Skeletal muscle tissue (tissue), 4 donors: ENCODE data around the gene HOXA9. TPM values are rescaled to one million over a fixed set of nuclear protein-coding genes. Genes with fewer than 3 reads are reported as not detected.

ENCODE experiments used
- H3K27ac ChIP-seq: one replicate; pipeline ENCODE4 v1.7.0; 2013; ENCODE audit warnings: mild to moderate bottlenecking, low read depth, low read length, inconsistent platforms
- H3K27me3 ChIP-seq, 3 donors: one replicate each; pipeline ENCODE4 v1.7.0; 2013; ENCODE audit warnings: low read length in 3 of 3; ENCODE audit not compliant: control insufficient read depth in 3 of 3, insufficient read depth in 3 of 3
- H3K36me3 ChIP-seq, 3 donors: one replicate each; pipeline ENCODE4 v1.7.0; 2013; ENCODE audit warnings: low read length in 3 of 3; ENCODE audit not compliant: control insufficient read depth in 3 of 3, insufficient read depth in 3 of 3
- H3K4me1 ChIP-seq, 3 donors: one replicate each; pipeline ENCODE4 v1.7.0; 2013; ENCODE audit warnings: low read length in 3 of 3, mild to moderate bottlenecking in 3 of 3; ENCODE audit not compliant: control insufficient read depth in 3 of 3, insufficient read depth in 3 of 3
- H3K4me3 ChIP-seq, 3 donors: one replicate each; pipeline ENCODE4 v1.7.0; 2013; ENCODE audit warnings: low read length in 3 of 3
- H3K9ac ChIP-seq, 3 donors: one replicate each; pipeline ENCODE4 v1.7.0; 2013; ENCODE audit warnings: low read length in 3 of 3, mild to moderate bottlenecking in 3 of 3, moderate library complexity in 2 of 3, low read depth in 1 of 3
- H3K9me3 ChIP-seq, 3 donors: one replicate each; pipeline ENCODE4 v1.7.0; 2013; ENCODE audit warnings: low read length in 3 of 3; ENCODE audit not compliant: control insufficient read depth in 3 of 3
- total RNA-seq: library from RNA; depleted of rRNA; stranded (reverse); fragments of >200 nt; gene quantifications from one replicate; pipeline ENCODE4 v1.2.3, GENCODE V29; 2014
- donor health status: Osteomylitis.

The HOXA9 gene
- total RNA-seq, 1 donor from 2014 or later = 7.8 TPM

- H3K27me3 ChIP-seq = peaks cover 33 to 60% (median 43%) of the 10 kb centered on the region in 3 donors
- H3K36me3 ChIP-seq = no peaks in the 10 kb centered on the region
- peak overlapping the region in 2 of 3 donors; percentile 45 to 64 for H3K4me3 ChIP-seq
- peak overlapping the region in 2 of 3 donors; percentile 56 to 87 for H3K9ac ChIP-seq
- H3K9me3 ChIP-seq = no peaks in the 10 kb centered on the region
- H3K27ac ChIP-seq = peak overlapping the region; percentile 36
- H3K4me1 ChIP-seq = peaks cover 17 to 58% (median 42%) of the 10 kb centered on the region in 3 donors
Measured at GRCh38 chr7:27187475-27188385, 22.4 kb upstream of the HOXA9 start.

- H3K27ac ChIP-seq = peak overlapping the region; percentile 74
- peaks cover 17 to 61% (median 42%) of the 10 kb centered on the region in 3 donors for H3K4me1 ChIP-seq
- peaks cover 31 to 59% (median 40%) of the 10 kb centered on the region in 3 donors for H3K27me3 ChIP-seq
- peak overlapping the region in 2 of 3 donors; percentile 32 to 94 for H3K9ac ChIP-seq
- peak overlapping the region in 1 of 3 donors; percentile 64 for H3K4me3 ChIP-seq
- no peaks in the 10 kb centered on the region for H3K36me3 ChIP-seq
- no peaks in the 10 kb centered on the region for H3K9me3 ChIP-seq
Measured at GRCh38 chr7:27186668-27187474, 21.5 kb upstream of the HOXA9 start.

- Histone ChIP-seq H3K9me3 (no peaks in the 10 kb centered on the region), H3K27ac (peak overlapping the region; percentile 74), H3K27me3 (peaks cover 24 to 55% (median 39%) of the 10 kb centered on the region in 3 donors), H3K36me3 (no peaks in the 10 kb centered on the region), H3K4me1 (peaks cover 17 to 60% (median 42%) of the 10 kb centered on the region in 3 donors), H3K4me3 (peak overlapping the region in 2 of 3 donors; percentile 80), H3K9ac (peak overlapping the region in 2 of 3 donors; percentile 75 to 94)
Measured at GRCh38 chr7:27185854-27186667, 20.7 kb upstream of the HOXA9 start.

GRCh38 chr7:27185013-27185853, 19.9 kb upstream of the HOXA9 start, which contains the start of gene HOXA11:
Gene HOXA11 (minus strand): TSS chr7:27185232. CDS start chr7:27185144, 88 bp downstream.
- Histone ChIP-seq H3K4me1 (peaks cover 17 to 61% (median 42%) of the 10 kb centered on the region in 3 donors), H3K9ac (peak within 1 kb of the TSS; percentile 61 to 94 (median 75)), H3K9me3 (no peaks in the 10 kb centered on the region), H3K36me3 (no peaks in the 10 kb centered on the region), H3K27me3 (peaks cover 30 to 55% (median 43%) of the 10 kb centered on the region in 3 donors), H3K4me3 (peak within 1 kb of the TSS; percentile 76 to 80 (median 80)), H3K27ac (peak within 1 kb of the TSS; percentile 74)

GRCh38 chr7:27184337-27185012, 19.1 kb upstream of the HOXA9 start:
- Histone ChIP-seq H3K4me1 (peaks cover 17 to 56% (median 37%) of the 10 kb centered on the region in 3 donors), H3K9me3 (no peaks in the 10 kb centered on the region)

GRCh38 chr7:27183682-27184336, 18.5 kb upstream of the HOXA9 start:
- H3K9ac ChIP-seq = peak overlapping the region; percentile 59 to 94 (median 70)
- peaks cover 33 to 42% (median 33%) of the 10 kb centered on the region in 3 donors for H3K27me3 ChIP-seq
- no peaks in the 10 kb centered on the region for H3K9me3 ChIP-seq
- H3K4me3 ChIP-seq = peak overlapping the region; percentile 76 to 80 (median 80)
- peaks cover 17 to 52% (median 30%) of the 10 kb centered on the region in 3 donors for H3K4me1 ChIP-seq
- H3K36me3 ChIP-seq = no peaks in the 10 kb centered on the region
- peak overlapping the region; percentile 74 for H3K27ac ChIP-seq

More at GRCh38 chr7:27184337-27185012, 19.1 kb upstream of the HOXA9 start:
- Histone ChIP-seq H3K27me3 (peaks cover 31 to 49% (median 35%) of the 10 kb centered on the region in 3 donors), H3K27ac (peak overlapping the region; percentile 74), H3K4me3 (peak overlapping the region; percentile 76 to 80 (median 80)), H3K36me3 (no peaks in the 10 kb centered on the region), H3K9ac (peak overlapping the region; percentile 61 to 94 (median 75))

GRCh38 chr7:27182861-27183681, 17.7 kb upstream of the HOXA9 start:
- Histone ChIP-seq H3K27me3 (peaks cover 33 to 36% (median 33%) of the 10 kb centered on the region in 3 donors), H3K4me3 (peak overlapping the region; percentile 76 to 80 (median 80)), H3K9ac (peak overlapping the region; percentile 33 to 94 (median 64)), H3K4me1 (peaks cover 17 to 45% (median 29%) of the 10 kb centered on the region in 3 donors), H3K27ac (peak overlapping the region; percentile 21), H3K36me3 (no peaks in the 10 kb centered on the region), H3K9me3 (no peaks in the 10 kb centered on the region)
